ENCODE data around the gene PLAGL1.

DNA sequence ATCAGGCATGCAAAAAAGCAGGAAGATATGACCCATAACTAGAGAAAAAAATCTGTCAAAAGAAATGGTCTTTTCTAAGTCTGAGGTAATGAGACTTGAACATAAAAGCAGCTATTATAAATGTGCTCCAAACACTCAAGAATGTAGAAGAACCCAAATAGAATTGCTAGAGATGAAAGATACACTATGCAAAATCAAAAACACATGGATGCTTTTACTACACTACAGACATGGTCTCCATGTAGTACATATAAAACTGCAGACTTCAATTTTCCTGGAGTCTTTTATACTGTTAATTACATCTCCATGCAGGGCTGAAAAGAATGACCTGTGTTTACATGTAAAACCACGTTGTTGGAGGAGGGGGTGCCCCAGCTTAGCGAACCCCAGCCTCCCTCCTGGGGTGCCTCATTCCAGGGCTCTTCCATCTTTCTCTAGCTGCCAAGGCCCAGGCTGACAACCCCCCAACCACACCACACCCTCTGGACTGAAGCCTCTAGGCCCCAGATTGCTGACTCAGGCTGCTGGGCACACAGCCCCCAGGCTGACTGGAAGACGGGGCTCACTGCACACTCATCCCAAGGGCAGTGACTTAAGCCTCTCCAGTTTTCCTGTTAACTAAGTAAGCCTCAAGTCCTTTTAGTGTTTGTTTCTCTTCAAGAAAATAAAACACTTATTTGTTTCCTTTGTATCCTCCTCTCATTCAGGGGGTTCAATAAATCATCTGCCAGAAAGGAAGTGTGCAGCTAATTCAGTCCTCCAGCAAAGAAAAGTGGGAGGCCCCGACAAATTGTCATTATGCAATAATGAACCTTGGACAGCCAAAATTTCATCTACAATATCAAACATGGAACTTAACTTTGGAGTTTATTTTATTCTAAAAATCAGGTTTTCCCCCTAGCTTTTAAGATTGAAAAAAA, 26.0 kb upstream of the PLAGL1 start:
- TF ChIP-seq, protein P1, sequence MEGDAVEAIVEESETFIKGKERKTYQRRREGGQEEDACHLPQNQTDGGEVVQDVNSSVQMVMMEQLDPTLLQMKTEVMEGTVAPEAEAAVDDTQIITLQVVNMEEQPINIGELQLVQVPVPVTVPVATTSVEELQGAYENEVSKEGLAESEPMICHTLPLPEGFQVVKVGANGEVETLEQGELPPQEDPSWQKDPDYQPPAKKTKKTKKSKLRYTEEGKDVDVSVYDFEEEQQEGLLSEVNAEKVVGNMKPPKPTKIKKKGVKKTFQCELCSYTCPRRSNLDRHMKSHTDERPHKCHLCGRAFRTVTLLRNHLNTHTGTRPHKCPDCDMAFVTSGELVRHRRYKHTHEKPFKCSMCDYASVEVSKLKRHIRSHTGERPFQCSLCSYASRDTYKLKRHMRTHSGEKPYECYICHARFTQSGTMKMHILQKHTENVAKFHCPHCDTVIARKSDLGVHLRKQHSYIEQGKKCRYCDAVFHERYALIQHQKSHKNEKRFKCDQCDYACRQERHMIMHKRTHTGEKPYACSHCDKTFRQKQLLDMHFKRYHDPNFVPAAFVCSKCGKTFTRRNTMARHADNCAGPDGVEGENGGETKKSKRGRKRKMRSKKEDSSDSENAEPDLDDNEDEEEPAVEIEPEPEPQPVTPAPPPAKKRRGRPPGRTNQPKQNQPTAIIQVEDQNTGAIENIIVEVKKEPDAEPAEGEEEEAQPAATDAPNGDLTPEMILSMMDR (IDR thresholded peaks at IDR 0.05), result no peak
- TF ChIP-seq POLR2AphosphoS5 (IDR thresholded peaks at IDR 0.05), result no peak
